Embryonic facial prominence (tissue), 1 donor: Measurements from ENCODE around the gene HECTD1.
A peak's percentile ranks its signal among the peaks of the same experiment; 100 is the strongest.
"Not testable (repeated sequence)": the region's sequence is repeated elsewhere in the genome, so short reads cannot be mapped to it uniquely, and the experiment has no call there.

Source experiments
- DNase-seq: peaks from one replicate; pipeline ENCODE4 v3.0.0-alpha.2; 2016; ENCODE audit errors: extremely low spot score

Gene HECTD1

GRCh38 chr14:31207755-31208545 is at the start of gene HECTD1:
TSS of gene HECTD1 (minus strand) at chr14:31207793. CDS start at chr14:31205936, 1,857 bp downstream.
- DNase-seq = peak; percentile 78

DNA sequence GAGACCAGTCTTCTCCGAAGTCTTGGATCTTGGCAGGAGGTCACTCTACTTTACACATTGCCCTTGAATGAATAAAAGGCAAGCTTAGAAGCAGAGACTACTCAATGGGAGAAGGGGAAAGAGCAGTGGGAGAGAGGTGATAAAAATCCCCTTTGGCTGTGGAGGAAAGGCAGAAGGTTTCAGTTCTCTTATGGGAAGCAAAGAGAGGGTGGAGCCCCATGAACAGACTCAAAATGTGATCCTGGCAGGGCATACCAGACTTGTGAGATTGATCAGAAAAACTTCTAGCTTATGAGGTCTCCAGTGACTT is 49.6 kb upstream of the HECTD1 start:
- DNase-seq = no peak

- no peak for DNase-seq
These were observed 49.1 kb upstream of the HECTD1 start for GRCh38 chr14:31256534-31257243.

- DNase-seq = not testable (repeated sequence)
These were observed 48.3 kb upstream of the HECTD1 start for GRCh38 chr14:31255918-31256317.

- DNase-seq = no peak
These were observed 47.7 kb upstream of the HECTD1 start for GRCh38 chr14:31255286-31255685.

- DNase-seq = no peak
These were observed 46.3 kb upstream of the HECTD1 start for GRCh38 chr14:31253746-31254471.

DNA sequence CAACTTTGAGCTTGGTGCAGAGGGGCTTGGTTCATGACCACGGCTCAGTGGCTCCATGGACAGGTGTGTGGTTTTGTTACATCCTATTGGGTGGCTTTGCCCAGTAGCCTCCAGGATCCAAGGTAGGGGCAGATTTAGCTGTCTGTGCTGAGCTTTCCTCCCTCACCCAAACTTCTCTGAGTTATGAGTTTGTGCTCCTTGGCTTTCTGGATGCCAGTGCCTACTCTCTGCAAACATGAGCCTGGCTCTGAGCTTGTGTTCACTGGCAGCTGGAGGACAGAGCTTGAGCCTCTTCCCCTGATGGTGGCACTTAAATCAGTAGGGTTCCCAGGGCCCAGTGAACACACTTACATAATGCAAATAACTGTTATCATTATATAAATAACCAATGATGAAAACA is 45.3 kb upstream of the HECTD1 start:
- no peak for DNase-seq

DNA sequence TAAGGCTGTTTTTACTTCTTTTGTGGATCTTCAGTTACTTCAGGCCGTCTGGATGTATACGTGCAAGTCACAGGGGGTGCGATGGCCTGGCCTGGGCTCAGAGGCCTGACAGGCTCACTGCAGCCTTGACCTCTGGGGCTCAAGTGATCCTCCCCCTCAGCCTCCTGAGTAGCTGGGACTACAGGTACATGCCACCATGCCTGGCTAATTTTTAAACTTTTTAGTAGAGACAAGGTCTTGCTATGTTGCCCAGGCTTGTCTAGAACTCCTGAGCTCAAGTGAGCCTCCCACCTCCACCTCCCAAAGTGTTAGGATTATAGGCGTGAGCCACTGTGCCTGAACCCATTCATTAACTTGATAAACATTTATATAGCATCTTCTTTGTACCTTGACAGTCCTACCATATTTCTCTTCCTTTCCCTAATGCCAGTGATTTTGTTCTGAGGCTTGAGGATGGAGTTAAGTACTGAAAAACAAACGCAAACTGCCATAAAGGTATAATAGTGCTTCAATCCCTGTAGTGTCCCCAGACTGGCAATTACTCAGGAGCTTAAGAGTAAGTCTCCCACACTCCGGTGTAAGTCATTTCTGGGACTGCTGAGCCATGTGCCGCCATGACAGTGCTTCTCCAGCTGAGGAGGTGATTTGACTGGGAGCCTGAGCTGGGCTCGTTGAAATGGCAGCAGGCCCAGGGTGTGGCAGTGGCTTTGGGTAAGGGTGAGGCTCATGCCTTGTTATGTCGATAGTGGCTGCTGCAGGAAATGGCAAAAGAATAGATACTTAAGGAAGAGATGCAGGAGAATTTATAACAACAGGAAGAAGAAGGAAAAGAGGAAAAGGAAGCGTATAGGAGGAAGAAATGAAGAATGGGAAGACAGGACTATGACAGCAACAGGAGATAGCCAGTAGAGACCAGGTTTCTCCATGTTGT is 43.7 kb upstream of the HECTD1 start:
- DNase-seq = no peak

- DNase-seq = no peak
These were observed 37.0 kb upstream of the HECTD1 start for GRCh38 chr14:31244626-31245025.

DNA sequence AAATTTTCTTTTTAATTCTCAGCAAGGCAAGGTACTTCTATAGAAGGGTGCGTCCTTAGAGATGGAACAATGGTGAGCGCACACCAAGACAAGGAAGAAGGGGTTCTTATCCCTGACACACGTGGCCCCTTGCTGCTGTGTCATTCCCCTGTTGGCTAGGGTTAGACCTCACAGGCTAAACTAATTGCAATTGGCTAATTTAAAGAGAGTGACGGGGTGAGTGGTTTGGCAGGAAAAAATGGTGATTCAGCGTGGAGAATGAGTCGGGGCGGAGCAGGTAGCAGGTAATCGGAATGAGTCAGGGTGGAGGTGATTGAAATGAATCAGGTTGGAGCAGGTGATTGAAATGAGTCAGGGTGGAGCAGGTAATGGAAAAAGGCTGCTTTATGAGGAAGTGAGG is 36.3 kb upstream of the HECTD1 start:
- no peak for DNase-seq

GRCh38 chr14:31242161-31242940 is 34.8 kb upstream of the HECTD1 start:
- DNase-seq = not testable (repeated sequence)

DNA sequence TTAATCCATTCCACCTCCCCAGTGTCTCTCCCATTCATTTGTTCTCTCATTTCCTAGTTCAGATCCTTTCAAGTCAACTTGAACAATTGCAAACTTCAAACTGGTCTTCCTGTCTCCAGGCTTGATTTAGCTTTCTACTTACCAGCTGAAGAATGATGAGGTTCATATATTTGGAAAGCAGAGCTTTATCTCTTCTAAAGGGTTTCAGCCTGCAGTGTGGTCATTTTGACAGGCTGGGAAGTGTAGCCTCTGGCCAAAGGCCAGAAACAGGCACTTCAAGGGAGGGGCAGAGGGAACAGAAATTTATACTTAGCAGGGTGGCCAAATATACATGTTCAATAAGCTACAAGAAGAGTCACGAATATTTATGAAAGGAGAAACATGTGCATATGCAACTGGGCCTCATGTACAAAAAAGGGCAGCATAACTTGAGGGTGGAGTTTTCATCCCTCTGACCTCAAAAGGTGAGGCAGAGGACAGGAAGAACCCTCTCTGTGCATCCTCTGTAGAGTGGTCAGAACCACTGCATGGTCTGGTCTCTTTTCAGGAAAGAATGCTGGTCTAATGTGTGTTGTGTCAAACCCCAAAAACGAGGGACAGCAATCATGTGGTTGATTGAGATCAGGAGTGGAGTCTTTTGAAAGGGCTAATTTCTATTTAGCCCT is 34.0 kb upstream of the HECTD1 start:
- DNase-seq = no peak

GRCh38 chr14:31239741-31240140 is 32.1 kb upstream of the HECTD1 start:
- no peak for DNase-seq

DNA sequence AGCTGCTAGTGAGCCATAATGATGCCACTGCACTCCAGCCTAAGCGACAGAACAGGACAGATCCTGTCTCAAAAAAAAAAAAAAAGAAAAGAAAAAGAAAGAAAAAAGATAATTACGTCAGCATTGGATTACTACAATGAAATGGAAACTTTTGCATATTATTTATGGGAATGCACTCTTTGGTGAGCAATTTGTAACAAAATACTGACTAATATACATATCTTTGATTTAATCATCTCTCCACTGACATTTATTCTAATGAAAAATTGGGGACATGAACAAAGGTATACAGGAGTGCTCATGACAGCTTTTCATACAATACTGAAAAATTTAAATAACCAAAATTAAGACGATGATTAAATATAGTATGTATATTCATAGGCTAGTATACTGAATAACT is 27.9 kb upstream of the HECTD1 start:
- no peak for DNase-seq

- no peak for DNase-seq
These were observed 24.5 kb upstream of the HECTD1 start for GRCh38 chr14:31232081-31232480.

- not testable (repeated sequence) for DNase-seq
These were observed 23.7 kb upstream of the HECTD1 start for GRCh38 chr14:31231272-31231671.

DNA sequence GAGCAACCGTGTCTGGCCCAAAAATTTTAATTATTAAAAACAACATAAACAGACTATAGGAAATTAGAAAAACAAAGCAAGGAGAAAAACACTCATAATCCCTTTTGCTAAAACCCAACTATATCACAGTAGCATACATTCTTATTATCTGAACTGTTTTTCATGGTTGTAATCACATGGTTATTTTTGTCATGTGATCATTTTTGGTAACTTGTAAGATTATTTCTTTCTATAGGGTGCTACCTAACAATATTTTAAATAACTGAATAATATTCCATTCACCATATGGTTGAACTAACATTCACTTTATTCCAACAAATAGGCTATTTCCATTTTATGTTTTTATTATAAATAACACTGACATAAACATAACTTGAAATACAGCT is 23.0 kb upstream of the HECTD1 start:
- DNase-seq = no peak

GRCh38 chr14:31229638-31230572 is 22.3 kb upstream of the HECTD1 start:
- no peak for DNase-seq

DNA sequence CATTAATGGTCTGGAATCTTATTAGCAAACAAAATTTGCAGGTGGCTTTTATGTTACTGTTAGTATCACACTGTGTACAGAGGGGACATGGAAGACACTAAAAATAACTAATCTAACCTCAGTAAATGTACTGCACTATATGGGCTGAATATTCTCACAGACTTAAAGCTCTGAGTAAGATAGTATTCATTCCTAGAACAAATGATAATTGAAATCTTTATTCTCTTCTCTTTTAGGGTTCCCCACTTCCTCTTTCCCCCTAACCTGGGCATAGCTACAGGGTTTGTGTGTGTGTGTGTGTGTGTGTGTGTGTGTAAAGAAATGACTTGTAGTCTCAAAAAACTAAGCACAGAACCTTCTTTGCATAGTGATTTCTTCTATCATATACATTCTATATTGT is 21.4 kb upstream of the HECTD1 start:
- no peak for DNase-seq
